GM18867 (cell line): ENCODE data around the gene ANXA10.
"Not testable (repeated sequence)": the region's sequence is repeated elsewhere in the genome, so short reads cannot be mapped to it uniquely, and the experiment has no call there.

Source experiments
- ATAC-seq: cut with Tn5 transposase; IDR thresholded peaks from one replicate; pipeline ENCODE4 v1.9.1; 2021; ENCODE audit warnings: mild to moderate bottlenecking, moderate library complexity; ENCODE audit not compliant: unreplicated experiment

ANXA10 gene

DNA sequence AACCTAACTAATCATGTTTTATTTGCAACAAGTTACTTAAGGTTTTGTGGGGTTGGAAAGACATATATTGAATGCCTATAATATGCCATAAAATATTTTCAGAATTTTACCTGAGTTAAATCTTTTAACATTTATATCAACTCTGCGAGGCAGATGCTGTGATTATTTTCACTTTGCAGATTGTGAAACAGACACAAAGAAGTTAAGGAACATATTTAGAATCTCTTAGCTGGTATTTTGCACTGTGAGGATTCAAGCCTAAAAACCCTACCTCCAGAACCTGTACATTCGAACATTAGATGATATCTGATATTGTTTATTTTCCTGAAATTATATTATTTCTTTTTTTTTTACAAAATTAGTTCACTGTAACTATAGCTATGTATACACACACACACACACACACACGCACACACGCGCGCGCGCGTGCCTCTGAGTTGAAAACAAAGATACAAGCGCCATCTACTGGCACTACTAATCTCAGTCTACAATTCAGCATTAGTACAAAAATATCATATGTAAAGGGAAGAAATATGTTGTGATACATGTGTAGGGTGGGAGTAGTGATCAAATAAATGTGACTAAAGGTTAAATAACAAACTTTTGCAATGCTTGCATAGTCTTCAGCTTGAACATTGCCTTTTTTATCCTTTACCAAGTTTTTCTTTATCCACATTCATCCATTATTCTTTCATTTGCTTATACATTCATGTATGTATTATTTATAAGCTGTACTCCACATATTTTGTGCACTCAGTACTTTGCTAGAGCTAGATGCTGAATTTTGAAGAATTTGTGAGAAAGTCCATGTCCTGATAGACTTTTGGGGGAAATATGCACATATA, 61.5 kb downstream of the ANXA10 start:
- ATAC-seq = peak; percentile 91

DNA sequence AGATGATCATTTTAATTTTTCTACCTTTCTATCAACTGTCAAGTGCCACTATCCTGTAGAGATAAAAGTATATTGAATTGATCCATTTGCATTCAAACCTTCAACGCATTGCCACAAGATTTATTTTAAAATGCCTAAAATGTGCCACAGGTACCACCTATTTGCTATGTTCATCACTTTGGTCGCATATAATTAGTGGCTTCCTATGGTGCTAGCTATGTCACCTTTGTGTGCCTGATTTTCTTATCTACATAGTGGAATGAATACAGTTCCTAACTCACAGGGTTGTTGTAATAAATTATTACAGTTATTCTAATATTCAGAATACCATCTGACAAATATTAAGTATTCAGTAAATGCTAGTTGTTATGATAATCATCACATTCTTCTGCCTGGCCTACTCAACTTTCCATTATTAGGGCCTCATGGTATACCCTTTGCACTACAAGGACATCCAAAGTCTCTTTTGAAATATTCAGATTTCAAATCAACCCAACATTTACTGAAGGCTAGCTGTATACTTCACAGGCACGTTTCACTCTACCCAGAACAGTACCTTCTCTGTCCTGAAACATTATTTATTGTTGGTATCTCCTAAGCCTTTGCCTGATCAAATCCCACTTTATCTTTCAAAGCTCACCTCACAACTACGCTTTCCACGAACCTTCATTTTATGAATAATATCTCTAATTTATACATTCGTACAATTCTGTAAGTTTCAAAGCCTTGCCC, 62.4 kb downstream of the ANXA10 start:
- no peak for ATAC-seq

DNA sequence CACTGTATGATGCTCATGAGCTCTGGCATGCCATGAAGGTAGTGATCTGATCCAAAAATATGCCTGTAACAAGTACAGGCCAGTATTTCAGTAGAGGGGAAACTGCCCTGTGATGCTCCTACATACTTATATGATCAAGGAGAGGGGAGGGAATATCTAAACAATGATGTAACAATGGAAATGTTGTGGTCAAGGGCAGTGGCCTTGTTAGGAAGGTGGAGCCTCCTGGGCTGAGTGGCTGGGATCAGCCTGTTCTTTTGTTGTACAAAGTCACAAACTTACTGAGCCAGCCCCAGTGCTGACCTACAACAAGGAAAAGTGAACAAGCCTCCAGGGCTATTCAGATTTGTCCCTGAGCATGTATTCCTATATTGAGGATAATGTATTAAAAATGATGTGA, 70.3 kb downstream of the ANXA10 start:
- ATAC-seq = no peak

DNA sequence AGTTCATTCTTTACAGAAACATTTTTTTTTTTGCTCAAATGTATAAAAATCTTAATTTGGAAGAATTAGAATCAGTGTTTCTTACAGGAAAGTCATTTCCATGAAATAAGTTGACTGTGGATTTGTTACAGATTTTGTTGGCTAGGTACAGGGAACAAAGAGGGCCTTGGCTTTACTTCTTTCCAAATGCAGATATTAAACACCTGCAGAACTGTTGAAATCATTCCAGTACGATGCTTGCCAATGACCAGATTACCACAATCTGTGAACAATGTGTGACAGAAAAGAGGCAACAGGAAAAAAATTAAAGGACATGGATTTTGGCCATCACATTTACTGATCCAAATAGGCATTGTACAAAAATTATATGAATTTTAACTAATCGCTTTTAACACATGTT, 70.8 kb downstream of the ANXA10 start:
- no peak for ATAC-seq

DNA sequence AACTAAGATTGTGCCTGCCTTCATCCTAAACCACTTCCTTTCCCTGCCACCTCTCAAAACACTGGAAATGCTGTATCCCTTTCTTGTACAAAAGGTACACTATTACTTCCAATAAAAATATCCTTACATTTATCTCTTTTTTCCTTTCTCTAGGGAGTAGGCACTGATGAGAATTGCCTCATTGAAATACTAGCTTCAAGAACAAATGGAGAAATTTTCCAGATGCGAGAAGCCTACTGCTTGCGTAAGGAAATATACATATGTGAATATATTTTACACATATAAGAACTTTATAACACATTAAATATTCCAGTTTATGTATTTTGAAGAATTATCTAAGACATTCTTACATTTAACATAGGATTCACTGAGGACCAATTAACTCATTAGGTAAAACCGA, 71.7 kb downstream of the ANXA10 start:
- ATAC-seq = no peak

DNA sequence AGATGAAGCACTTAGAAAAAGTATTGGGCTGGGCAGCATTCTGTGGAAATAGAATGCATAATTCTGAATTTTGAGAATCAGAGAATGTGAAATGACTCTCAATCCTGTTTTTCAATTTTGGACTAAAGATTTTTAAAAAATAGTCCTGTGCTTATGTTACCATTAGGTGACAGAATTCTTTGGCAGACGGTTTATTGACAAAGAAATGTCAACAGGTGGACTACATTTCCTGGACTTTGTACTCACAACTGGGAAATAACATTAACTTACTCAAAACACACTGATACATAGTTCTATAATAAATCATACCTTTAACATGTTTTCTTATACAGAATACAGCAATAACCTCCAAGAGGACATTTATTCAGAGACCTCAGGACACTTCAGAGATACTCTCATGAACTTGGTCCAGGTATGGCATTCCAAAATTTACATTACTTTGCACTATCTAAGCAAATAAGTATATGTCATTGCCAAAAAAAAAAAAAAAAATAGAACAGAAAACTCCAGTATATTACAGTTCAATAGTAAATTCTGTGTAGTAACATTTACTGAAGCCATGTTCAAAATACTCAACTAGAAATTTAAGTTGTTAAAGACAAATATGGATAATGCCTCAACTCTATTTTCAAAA, 72.7 kb downstream of the ANXA10 start:
- ATAC-seq = no peak

DNA sequence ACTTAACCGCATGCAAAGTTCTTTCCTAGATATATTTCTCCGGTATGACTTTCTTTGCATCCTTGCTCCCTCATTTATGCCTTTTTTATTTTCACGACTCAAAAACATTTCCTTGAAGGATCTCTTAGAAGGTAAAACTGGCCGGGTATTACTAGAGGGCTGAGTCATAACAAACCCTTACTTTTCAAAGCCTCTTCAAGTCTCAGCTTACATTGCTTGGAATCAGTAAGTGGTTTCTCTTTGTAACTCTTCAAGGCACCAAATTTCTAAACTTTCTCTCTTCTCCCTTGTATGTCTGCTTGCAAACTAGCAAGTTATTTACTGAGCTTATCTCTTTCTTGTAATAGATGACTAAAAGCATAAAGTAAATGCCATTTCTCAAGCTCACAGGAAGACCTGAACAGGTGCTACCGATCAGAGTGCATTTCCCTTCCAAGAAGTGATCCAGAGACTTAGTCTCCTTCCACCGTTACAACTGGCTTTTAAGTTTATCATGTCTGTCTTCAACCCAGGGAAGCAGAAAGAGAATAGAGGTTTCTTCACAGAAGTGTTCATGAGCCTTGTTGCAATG, 75.5 kb downstream of the ANXA10 start:
- peak; percentile 67 for ATAC-seq

DNA sequence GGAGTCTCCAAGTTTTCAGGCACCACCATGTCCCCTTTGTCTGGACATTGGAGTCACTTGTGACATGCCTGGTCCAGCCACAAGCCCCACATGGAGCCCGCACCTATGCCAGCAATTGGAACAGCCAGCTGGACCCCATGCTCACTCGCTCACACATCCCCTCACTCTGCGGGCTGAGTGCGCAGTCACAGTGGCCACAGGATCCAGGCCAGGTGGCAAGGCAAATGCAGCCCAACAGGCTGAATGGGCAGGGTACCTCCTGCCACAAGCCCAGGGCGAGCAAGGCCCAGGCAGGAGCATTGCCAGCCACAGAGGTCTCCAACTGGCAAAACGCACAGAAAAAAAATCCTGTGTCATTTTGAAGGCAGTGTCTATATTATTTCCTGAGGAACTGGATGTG, 82.0 kb downstream of the ANXA10 start:
- no peak for ATAC-seq

DNA sequence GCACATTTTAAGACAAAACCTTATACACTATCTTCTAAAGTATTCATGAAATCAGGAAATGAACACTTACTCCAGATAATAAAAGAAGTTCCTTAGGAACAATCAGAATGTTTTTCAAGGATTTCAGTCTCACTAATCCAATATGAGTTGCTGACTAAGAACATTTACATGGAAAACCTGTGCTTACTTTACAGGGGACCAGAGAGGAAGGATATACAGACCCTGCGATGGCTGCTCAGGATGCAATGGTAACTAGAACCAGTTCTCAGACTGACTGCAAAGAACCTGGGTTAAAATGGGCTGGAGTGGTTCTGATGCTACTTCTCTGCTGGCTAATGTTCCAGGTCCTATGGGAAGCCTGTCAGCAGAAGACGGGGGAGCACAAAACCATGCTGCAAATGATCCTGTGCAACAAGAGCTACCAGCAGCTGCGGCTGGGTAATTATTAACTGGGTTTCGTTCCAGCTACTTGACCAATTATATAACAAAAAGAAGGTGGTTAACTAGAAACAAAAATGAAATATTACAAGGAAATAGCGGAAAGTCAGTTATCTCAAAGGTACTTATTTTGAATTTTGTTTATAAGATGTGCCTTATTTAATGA, 85.3 kb downstream of the ANXA10 start:
- no peak for ATAC-seq

DNA sequence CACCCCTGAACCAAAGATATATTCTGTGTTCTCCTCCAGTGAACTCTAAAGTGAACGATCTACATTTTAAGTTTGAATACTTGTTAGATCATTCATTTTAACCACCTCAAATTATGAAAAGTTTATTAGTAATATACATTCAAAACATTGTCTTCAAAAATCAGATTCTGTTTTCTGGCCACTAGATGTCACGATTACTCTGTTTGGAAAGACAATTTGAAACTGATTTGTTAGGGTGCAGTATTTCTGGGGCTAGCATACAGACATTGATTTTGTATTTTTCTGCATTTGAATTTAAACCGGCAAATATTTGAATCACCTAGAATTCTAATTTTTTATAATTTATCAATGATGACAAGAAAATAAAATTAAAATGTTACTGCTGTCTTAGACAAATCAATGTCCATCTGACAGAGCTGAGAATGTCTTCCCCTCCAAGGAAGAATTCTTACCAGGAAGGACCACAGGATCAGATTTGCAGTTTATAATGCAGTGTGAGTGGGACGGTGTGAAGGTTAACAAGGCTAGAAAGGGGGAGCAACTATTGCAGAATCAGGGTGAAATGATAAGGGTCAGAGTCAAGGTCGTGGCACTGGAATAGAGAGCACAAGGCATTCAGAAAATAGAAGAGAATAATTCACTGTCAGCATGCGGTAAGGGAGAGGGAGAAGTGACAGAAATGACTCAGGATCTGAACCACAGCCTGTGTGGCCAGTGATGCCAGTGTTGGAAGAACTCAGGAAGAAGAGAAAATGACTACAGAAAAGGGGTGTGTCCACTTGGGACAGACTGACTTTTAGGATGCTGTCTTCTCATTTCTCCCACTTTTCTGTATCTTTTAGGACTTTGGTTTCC, 91.6 kb downstream of the ANXA10 start:
- peak; percentile 52 for ATAC-seq

DNA sequence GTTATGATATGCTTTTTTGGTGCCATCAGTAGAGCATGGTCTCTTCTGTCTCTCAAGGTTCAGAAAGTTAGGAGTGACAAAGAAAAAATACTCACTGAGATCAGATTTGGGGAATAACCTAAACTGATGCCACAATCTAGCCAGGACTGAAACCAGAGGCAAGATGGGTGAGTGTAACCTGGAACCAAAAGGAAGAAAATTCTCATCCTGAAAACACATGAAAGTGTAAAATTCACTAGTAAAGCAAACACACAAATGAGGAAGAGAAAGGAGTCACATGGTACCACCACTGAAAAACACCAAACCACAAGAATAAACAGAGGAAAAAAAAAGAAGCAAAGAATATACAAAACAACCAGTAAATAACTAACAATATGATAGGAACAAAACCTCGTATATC, 96.4 kb downstream of the ANXA10 start:
- peak; percentile 74 for ATAC-seq

DNA sequence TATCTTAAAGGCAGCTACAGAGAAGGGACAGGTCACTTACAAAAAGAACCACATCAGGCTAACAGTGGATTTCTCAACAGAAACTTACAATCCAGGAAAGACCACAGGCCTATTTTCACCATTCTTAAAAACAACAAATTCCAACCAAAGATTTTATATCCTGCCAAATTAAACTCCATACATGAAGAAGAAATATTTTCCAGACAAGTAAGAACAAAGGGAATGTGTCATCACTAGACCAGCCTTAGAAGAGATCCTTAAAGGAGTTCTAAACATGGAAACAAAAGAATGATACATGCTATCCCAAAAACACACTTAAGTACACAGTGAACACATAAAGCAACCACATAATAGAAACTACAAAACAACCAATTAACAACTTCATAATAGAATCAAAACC, 105.6 kb downstream of the ANXA10 start:
- no peak for ATAC-seq

DNA sequence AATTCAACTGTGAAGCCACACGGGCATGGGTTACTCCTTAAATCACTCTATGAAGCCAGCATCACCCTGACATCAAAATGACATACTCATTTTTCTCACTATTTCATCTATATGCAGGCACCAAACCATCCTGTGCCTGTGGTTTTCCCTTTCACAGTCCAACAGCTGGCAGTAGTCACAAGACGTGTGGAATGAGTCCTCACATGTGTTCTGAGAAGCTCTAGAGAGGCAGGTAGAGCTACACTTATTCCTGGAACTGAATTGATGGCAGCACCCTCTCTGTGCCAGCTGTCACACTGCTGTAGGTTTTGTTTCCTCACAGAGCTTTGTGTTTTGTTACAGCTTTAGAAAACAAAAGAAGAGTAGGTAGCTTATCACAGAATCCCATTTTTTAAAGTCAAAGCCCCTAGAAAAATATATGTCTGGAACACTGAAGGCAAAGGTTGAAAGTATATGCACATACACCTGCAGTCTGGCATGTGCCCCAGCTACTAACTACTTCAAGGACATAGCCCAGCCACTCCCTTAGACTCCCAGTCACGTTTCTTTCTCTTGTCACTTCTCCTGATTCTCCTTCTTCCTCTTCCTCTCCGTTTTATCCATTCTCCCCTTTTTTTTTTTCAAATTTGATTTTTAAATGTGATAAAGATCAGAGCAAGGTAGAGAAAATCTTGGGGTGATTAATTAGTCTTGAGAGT, 107.1 kb downstream of the ANXA10 start:
- no peak for ATAC-seq

DNA sequence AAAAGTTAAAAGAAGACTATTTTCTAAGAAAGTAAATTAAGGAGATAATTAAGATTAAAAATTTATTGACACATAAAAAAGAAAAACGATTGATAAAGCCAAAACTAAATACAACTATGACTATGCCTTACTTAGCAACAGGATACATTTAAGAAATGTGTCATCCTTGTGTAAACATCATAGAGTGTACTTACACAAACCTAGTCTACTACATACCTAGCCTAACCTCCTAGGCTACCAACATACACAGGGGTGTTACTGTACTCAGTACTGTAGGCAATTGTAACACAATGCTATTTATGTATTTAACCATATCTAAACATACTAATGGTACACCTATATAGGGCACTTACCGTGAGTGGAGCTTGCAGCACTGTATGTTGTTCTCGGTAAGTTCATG, 108.3 kb downstream of the ANXA10 start:
- ATAC-seq = no peak

DNA sequence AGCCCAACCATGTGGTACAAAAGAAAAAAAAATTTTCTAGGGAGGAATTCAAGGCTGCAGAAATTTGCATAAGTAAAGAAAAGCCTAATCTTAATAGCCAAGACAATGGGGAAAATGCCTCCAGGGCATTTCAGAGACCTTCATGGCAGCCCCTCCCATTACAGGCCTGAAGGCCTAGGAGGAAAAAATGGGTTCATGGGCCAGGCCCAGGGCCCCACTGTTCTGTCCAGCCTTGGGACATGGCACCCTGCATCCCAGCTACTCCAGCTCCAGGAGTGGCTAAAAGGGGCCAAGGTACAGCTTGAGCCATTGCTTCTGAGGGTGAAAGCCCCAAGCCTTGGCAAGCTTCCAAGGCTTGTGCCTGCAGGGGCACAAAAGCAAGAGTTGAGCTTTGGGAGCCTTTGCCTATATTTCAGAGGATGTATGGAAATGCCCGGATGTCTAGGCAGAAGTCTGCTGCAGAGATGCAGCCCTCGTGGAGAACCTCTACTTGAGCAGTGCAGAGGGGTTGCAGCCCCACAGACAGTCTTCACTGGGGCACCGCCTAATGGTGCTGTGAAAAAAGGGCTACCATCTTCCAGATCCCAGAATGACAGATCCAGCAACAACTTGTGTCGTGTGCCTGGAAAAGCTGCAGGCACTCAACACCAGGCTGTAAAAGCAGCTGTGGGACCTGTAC, 111.0 kb downstream of the ANXA10 start:
- no peak for ATAC-seq

DNA sequence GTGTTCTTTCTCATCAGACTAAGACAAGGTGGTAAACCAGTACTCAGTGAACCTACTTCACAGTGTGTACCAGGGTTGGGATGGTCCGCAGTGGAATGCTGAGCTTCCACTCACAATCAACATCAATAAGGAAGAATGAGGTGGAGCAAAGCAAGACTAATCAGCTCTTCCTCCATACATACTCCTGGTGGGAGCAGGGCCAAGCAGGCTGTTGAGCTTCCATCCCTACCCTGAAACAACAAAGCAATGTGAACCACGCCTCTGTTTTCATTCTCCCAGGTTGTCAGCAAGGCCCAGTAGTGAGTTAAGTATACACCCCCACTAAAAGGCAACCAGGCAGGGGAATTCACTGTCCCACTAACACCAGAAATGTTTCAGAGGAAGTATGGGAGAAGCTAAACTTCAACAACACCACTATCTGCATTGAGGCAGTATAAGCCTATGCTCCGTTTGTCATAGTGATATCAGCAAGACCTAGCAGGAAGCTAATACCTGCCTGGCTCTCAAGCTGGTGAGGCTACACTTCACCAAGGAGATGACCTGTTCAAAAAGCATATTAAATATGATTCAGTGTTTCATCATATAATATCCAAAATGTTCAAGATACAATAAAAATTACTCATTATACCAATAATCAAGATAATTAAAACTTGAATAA, 116.7 kb downstream of the ANXA10 start:
- ATAC-seq = no peak

DNA sequence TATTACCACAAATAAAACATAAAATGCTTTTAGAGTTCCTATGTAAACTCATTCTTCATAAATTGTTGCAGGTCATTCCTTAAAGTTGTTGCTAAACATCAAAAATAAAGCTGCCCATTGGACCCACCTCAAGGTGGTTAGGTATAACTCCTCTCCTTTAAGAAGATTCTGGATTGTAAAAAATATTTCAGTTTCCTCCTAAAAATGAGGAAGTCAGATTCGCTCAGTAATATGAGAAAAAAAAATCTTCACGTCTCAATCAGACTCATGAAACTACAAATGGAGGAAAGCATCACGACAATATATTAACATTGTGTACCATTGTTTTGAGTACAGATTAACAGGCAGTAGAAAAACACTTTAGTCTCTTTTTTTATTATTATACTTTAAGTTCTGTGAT, 120.3 kb downstream of the ANXA10 start:
- ATAC-seq = no peak

DNA sequence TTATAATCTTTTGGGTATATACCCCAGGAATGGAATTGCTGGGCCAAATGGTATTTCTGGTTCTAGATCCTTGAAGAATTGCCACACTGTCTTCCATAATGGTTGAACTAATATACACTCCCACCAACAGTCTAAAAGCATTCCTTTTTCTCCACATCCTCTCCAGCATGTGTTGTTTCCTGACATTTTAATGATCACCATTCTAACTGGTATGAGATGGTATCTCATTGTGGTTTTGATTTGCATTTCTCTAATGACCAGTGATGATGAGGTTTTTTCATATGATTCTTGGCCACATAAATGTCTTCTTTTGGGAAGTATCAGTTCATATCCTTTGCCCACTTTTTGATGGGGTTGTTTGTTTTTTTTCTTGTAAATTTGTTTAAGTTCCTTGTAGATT, 121.2 kb downstream of the ANXA10 start:
- ATAC-seq = not testable (repeated sequence)

DNA sequence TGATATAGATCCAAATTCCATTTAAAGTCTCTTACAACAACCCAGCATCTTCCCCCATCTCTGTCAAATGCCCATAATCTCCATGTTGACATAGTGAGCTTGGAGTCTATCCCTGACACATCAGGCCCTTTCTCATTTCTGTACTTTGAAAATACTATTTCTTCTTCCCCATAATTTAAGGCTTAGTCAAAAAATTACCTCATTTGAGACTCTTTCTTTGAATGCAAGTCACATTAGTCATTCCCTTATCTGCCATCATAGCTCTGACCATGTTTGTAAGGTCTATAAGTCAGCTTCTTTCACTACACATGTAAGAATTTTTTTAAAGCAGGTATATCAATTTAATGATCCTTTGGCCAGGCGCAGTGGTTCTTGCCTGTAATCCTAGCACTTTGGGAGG, 126.3 kb downstream of the ANXA10 start:
- ATAC-seq = no peak
